Left ventricle myocardium inferior (tissue), 1 donor: ENCODE measurements around the gene PLPP1. TPM values are rescaled to one million over a fixed set of nuclear protein-coding genes. Genes with fewer than 3 reads are reported as not detected.

Source experiments
- DNase-seq: peaks from one replicate; pipeline ENCODE4 v3.0.0-alpha.2; 2020
- H3K27ac ChIP-seq: fragments of 200-600 bp; replicated peaks from 2 replicates; pipeline ENCODE4 v1.8.0; 2021
- H3K27me3 ChIP-seq: fragments of 200-600 bp; 2 replicates; pipeline ENCODE4 v1.8.0; 2021; ENCODE audit warnings: low read depth
- H3K36me3 ChIP-seq: fragments of 200-600 bp; 2 replicates; pipeline ENCODE4 v1.8.0; 2021
- H3K4me1 ChIP-seq: fragments of 200-600 bp; 2 replicates; pipeline ENCODE4 v1.8.0; 2021
- H3K4me3 ChIP-seq: fragments of 200-600 bp; 2 replicates; pipeline ENCODE4 v1.8.0; 2021; ENCODE audit warnings: mild to moderate bottlenecking, moderate library complexity
- H3K9me3 ChIP-seq: fragments of 200-600 bp; replicated peaks from 2 replicates; pipeline ENCODE4 v1.8.0; 2021
- CTCF ChIP-seq: fragments of 200-600 bp; IDR thresholded peaks from 2 replicates; pipeline ENCODE4 v1.8.0; 2021; ENCODE audit warnings: antibody characterized with exemption, mild to moderate bottlenecking, borderline replicate concordance
- intact Hi-C: fragments of 100-400 bp; cut with micrococcal nuclease; formaldehyde crosslinking; loops from one replicate; pipeline ENCODE4 v1.11.0; 2022
- total RNA-seq: library from RNA; stranded (reverse); fragmentation: NEBNext Ultra II Directional; extraction: Animal tissue kit (Norgen Biotek cat#: 25700); gene quantifications from one replicate; pipeline ENCODE4 v1.2.1, GENCODE V29; 2021
- donor health status: DM: no; HTN: yes; CAD: no; lungs with severe emphysema.

PLPP1 gene
- total RNA-seq, 1 donor from 2014 or later = 72.6 TPM

DNA sequence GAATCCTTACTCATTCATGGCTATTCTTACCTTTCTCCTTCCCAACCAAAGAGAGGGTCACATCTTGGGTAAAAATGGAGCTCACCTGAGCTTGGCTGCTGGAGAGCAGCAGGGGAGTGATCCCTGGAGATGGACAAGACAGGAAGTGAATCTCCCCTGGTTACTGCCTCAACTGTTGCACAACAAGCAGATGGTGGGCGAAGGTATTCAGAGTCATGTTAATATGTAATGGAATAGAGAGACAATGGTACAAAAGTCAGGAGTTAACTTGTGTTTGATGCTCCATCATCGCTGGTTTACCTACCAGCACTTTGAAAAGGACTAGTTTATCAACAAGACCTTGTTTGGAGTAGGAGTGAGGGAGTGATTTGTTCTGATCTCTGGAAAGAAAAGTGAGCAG lies 13.0 kb upstream of the PLPP1 start:
- no peak overlapping the region for H3K27ac ChIP-seq
- no peak overlapping the region for H3K4me3 ChIP-seq
- H3K27me3 ChIP-seq = no peaks in the 10 kb centered on the region
- DNase-seq = no peak
- no peaks in the 10 kb centered on the region for H3K9me3 ChIP-seq
- intact Hi-C loops = no loop called here
- TF ChIP-seq CTCF = no peak
- no peaks in the 10 kb centered on the region for H3K36me3 ChIP-seq
- no peaks in the 10 kb centered on the region for H3K4me1 ChIP-seq

DNA sequence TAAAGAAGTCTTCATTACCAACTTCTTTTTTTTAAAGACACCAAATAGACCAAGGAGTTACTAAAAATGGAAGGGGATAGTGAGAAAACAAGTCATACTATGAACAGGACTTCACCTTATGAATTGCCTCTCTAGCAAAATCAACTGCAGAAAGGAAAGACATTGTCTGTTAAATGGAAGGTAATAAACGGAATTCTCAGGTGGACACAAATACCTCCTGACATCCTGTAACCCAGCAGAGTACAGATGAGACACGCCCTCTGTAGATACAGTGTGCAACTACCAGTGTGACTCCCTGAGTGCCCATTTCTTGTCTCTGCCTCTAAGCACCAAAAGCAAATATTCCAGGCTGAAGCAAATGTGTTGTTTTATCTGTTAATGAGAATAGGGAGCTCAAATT lies 12.2 kb upstream of the PLPP1 start:
- H3K4me3 ChIP-seq = no peak overlapping the region
- intact Hi-C loops = no loop called here

GRCh38 chr5:55544341-55544740 lies 9.6 kb upstream of the PLPP1 start:
- H3K27me3 ChIP-seq = no peaks in the 10 kb centered on the region
- no peak overlapping the region for H3K27ac ChIP-seq
- intact Hi-C loops = no loop called here
- H3K9me3 ChIP-seq = no peaks in the 10 kb centered on the region
- no peaks in the 10 kb centered on the region for H3K4me1 ChIP-seq
- TF ChIP-seq CTCF = no peak
- no peaks in the 10 kb centered on the region for H3K36me3 ChIP-seq
- DNase-seq = no peak
- H3K4me3 ChIP-seq = no peak overlapping the region

More for the DNA sequence above, 12.2 kb upstream of the PLPP1 start:
- Histone ChIP-seq H3K27ac (no peak overlapping the region), H3K4me1 (no peaks in the 10 kb centered on the region), H3K9me3 (no peaks in the 10 kb centered on the region), H3K27me3 (no peaks in the 10 kb centered on the region), H3K36me3 (no peaks in the 10 kb centered on the region)
- DNase-seq = no peak
- no peak for TF ChIP-seq CTCF

DNA sequence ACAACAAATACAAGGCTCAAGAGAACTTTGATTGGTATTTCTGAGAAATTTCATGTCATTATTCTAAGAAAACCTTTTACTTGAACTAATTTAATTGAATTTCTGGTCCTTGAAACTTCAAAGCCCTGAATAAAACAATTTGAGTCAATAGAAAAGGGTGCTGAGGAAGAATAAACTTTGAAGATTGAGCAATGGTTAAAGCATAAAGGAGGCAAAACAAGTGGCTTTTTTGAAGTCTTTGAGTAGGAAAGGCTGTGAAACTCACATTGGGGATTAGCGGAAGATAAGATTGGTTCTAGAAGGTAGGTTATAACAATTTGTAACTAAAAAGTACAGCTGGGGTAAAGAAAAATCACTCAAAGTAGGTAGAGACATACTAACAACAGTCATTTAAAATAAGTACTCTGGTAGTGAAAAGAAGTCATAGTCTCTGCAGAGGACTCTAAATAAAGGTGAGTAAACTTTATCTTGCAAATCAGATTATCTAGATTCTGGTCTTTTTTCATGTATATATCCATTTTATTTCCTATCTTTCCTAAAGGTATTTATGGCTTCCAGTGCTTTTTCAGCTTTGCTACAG lies 6.4 kb upstream of the PLPP1 start:
- Histone ChIP-seq H3K4me3 (no peak overlapping the region), H3K9me3 (no peaks in the 10 kb centered on the region), H3K36me3 (no peaks in the 10 kb centered on the region), H3K27me3 (no peaks in the 10 kb centered on the region), H3K27ac (peak overlapping the region; percentile 17), H3K4me1 (no peaks in the 10 kb centered on the region)
- intact Hi-C loops = no loop called here
- DNase-seq = no peak
- no peak for TF ChIP-seq CTCF

DNA sequence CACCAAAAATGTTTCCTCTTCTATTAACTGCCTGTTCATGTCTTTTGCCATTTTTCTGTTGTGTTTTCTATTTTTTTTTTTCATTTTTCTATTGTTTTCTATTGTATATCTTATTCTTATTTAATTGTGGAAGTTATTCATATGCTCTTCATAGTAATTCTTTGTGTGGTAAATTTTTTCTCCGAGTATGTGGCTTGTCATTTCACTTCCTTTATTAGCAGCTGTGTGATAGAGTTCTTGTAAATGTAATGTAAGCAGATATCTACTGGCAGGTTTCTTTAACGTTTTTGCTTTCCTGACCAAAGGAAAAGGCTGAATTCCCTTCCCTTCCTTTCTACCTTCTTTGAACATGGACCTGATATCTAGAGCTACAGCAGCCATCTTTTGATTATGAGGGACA lies 5.8 kb upstream of the PLPP1 start:
- peak overlapping the region; percentile 17 for H3K27ac ChIP-seq
- H3K27me3 ChIP-seq = no peaks in the 10 kb centered on the region
- intact Hi-C loops = no loop called here
- TF ChIP-seq CTCF = no peak
- no peaks in the 10 kb centered on the region for H3K36me3 ChIP-seq
- no peak overlapping the region for H3K4me3 ChIP-seq
- no peak for DNase-seq
- H3K9me3 ChIP-seq = no peaks in the 10 kb centered on the region
- H3K4me1 ChIP-seq = peaks cover 4% of the 10 kb centered on the region

DNA sequence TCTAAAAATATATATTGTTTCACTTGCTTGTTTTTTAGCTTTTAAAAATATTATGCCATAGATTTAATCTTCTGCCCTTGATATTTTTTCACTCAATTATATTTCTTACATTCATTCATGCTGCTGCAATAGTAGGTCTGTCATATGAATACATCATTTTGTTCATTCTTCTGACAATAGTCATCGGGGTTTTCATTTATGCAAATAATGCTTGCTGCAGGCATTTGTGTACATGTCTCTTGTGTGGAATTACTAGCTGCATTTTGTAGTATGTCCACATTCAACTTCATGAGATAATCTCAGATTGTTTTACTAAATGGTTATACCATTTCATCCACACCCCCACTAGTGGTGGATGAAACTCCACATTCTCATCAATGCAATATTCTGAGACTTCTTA lies 5.3 kb upstream of the PLPP1 start:
- H3K36me3 ChIP-seq = no peaks in the 10 kb centered on the region
- no peak for DNase-seq
- no peak overlapping the region for H3K4me3 ChIP-seq
- no peak overlapping the region for H3K27ac ChIP-seq
- intact Hi-C loops = no loop called here
- H3K4me1 ChIP-seq = peaks cover 9% of the 10 kb centered on the region
- TF ChIP-seq CTCF = no peak
- no peaks in the 10 kb centered on the region for H3K9me3 ChIP-seq
- H3K27me3 ChIP-seq = no peaks in the 10 kb centered on the region
